Liver (tissue), 9 donors: ENCODE results near the gene C1orf174. TPM values are rescaled to one million over a fixed set of nuclear protein-coding genes. Genes with fewer than 3 reads are reported as not detected.

Experiments used
- DNase-seq: peaks from one replicate; pipeline ENCODE4 v3.0.0-alpha.2; 2017; ENCODE audit warnings: low spot score
- H3K27ac ChIP-seq, 2 donors: one replicate each; pipeline ENCODE4 v1.7.0; 2013; ENCODE audit warnings: inconsistent platforms in 2 of 2, low read length in 2 of 2, control low read depth in 1 of 2, low read depth in 1 of 2, mild to moderate bottlenecking in 1 of 2
- H3K27me3 ChIP-seq, 4 donors: one replicate each; pipeline versions ENCODE4 v1.6.1 to v1.7.0; 2013; ENCODE audit warnings: low read length in 3 of 4, inconsistent platforms in 1 of 4, mild to moderate bottlenecking in 1 of 4, moderate library complexity in 1 of 4; ENCODE audit not compliant: control insufficient read depth in 4 of 4, insufficient read depth in 4 of 4
- H3K36me3 ChIP-seq, 4 donors: one replicate each; pipeline versions ENCODE4 v1.6.1 to v1.7.0; 2013; ENCODE audit warnings: low read length in 3 of 4, mild to moderate bottlenecking in 3 of 4, low read depth in 1 of 4, moderate library complexity in 1 of 4; ENCODE audit not compliant: control insufficient read depth in 4 of 4, insufficient read depth in 3 of 4
- H3K4me1 ChIP-seq, 4 donors: one replicate each; pipeline versions ENCODE4 v1.6.1 to v1.7.0; 2013; ENCODE audit warnings: low read length in 3 of 4, mild to moderate bottlenecking in 3 of 4, moderate library complexity in 1 of 4; ENCODE audit not compliant: control insufficient read depth in 4 of 4, insufficient read depth in 4 of 4
- H3K4me3 ChIP-seq, 3 donors: one replicate each; pipeline versions ENCODE4 v1.6.1 to v1.7.0; 2013; ENCODE audit warnings: low read length in 3 of 3, control low read depth in 1 of 3, low read depth in 1 of 3, mild to moderate bottlenecking in 1 of 3
- H3K9ac ChIP-seq, 2 donors: one replicate each; pipeline ENCODE4 v1.7.0; 2013; ENCODE audit warnings: low read length in 2 of 2, mild to moderate bottlenecking in 2 of 2, moderate library complexity in 2 of 2, control low read depth in 1 of 2, low read depth in 1 of 2
- H3K9me3 ChIP-seq, 4 donors: one replicate each; pipeline versions ENCODE4 v1.6.1 to v1.7.0; 2013; ENCODE audit warnings: low read length in 3 of 4; ENCODE audit not compliant: control insufficient read depth in 4 of 4
- ATF3 ChIP-seq: IDR thresholded peaks from 2 replicates; pipeline ENCODE4 v1.6.1; 2016; ENCODE audit warnings: antibody characterized with exemption
- CTCF ChIP-seq: fragments of 150-350 bp; IDR thresholded peaks from 2 replicates; pipeline ENCODE4 v1.5.1; 2017; ENCODE audit warnings: improper control_type of control experiment, low read depth, low read length; ENCODE audit not compliant: missing input control
- EGR1 ChIP-seq, 2 donors: IDR thresholded peaks; 2 replicates each; pipeline ENCODE4 v1.6.1; 2016 to 2018; ENCODE audit warnings: antibody characterized with exemption in 2 of 2, low read depth in 2 of 2
- FOXA1 ChIP-seq: IDR thresholded peaks from 2 replicates; pipeline ENCODE4 v1.6.1; 2016; ENCODE audit warnings: antibody characterized with exemption
- FOXA2 ChIP-seq: IDR thresholded peaks from 2 replicates; pipeline ENCODE4 v1.6.1; 2016; ENCODE audit warnings: antibody characterized with exemption
- GABPA ChIP-seq, 2 donors: IDR thresholded peaks in 1 of 2; conservative IDR thresholded peaks in 1 of 2; 2 replicates each; pipeline ENCODE4 v1.6.1; 2016; ENCODE audit warnings: antibody characterized with exemption in 2 of 2, mild to moderate bottlenecking in 1 of 2, moderate library complexity in 1 of 2
- HNF4A ChIP-seq, 2 donors: conservative IDR thresholded peaks; 2 replicates each; pipeline ENCODE4 v1.6.1; 2016; ENCODE audit warnings: antibody characterized with exemption in 2 of 2, mild to moderate bottlenecking in 2 of 2
- HNF4G ChIP-seq: IDR thresholded peaks from 2 replicates; pipeline ENCODE4 v1.6.1; 2016; ENCODE audit warnings: antibody characterized with exemption
- JUND ChIP-seq, 2 donors: IDR thresholded peaks; 2 replicates each; pipeline ENCODE4 v1.6.1; 2016; ENCODE audit warnings: antibody characterized with exemption in 2 of 2
- MAX ChIP-seq: IDR thresholded peaks from 2 replicates; pipeline ENCODE4 v1.6.1; 2016; ENCODE audit warnings: antibody characterized with exemption
- NR2F2 ChIP-seq: IDR thresholded peaks from 2 replicates; pipeline ENCODE4 v1.6.1; 2016; ENCODE audit warnings: antibody characterized with exemption
- RAD21 ChIP-seq, 2 donors: IDR thresholded peaks; 2 replicates each; pipeline ENCODE4 v1.6.1; 2016; ENCODE audit warnings: antibody characterized with exemption in 2 of 2, mild to moderate bottlenecking in 2 of 2
- REST ChIP-seq: IDR thresholded peaks from 2 replicates; pipeline ENCODE4 v1.6.1; 2016; ENCODE audit warnings: antibody characterized with exemption, mild to moderate bottlenecking
- RXRA ChIP-seq, 2 donors: IDR thresholded peaks; 2 replicates each; pipeline ENCODE4 v1.6.1; 2017 to 2018; ENCODE audit warnings: antibody characterized with exemption in 2 of 2, mild to moderate bottlenecking in 1 of 2
- SP1 ChIP-seq: IDR thresholded peaks from 2 replicates; pipeline ENCODE4 v1.6.1; 2018; ENCODE audit warnings: antibody characterized with exemption, mild to moderate bottlenecking
- TAF1 ChIP-seq: conservative IDR thresholded peaks from 2 replicates; pipeline ENCODE4 v1.6.1; 2016; ENCODE audit warnings: antibody characterized with exemption, mild to moderate bottlenecking
- YY1 ChIP-seq: IDR thresholded peaks from 2 replicates; pipeline ENCODE4 v1.6.1; 2016; ENCODE audit warnings: antibody characterized with exemption, mild to moderate bottlenecking
- ZBTB33 ChIP-seq: IDR thresholded peaks from 2 replicates; pipeline ENCODE4 v1.6.1; 2016; ENCODE audit warnings: antibody characterized with exemption
- WGBS: extraction: QIAGEN DNeasy Blood & Tissue Kit; methylation state at CpG from one replicate; pipeline ENCODE4 v1.1.7; 2013; 5-methylcytosine and 5-hydroxymethylcytosine counted together
- polyA plus RNA-seq, 2 donors: library from polyadenylated mRNA; stranded (reverse) in 1 of 2; unstranded in 1 of 2; fragments of 200-250 nt in 1 of 2; fragments of >200 nt in 1 of 2; fragmentation: Nextera tagmentation in 1 of 2; extraction: Ambion mirVana in 1 of 2; gene quantifications; one replicate each; pipeline versions ENCODE4 v1.2.1 to v1.2.3, GENCODE V29; 2013 to 2015
- total RNA-seq, 2 donors: library from RNA; depleted of rRNA; stranded (reverse); fragments of >200 nt; gene quantifications; one replicate each; pipeline ENCODE4 v1.2.3, GENCODE V29; 2014
- donor health status: healthy.
- donor health status: healthy.
- donor health status: healthy.
- donor health status: healthy.
- donor health status: healthy.

The C1orf174 gene
- total and polyA plus RNA-seq, 4 donors, result 10.4 to 17.0 (median 13.8) TPM

- Histone ChIP-seq H3K27ac (no peak overlapping the region), H3K9ac (no peak overlapping the region), H3K4me1 (peaks cover 10 to 37% (median 31%) of the 10 kb centered on the region in 4 donors), H3K4me3 (no peak overlapping the region), H3K27me3 (no peaks in the 10 kb centered on the region), H3K36me3 (no peaks in the 10 kb centered on the region), H3K9me3 (no peaks in the 10 kb centered on the region)
- DNase-seq, result no peak
- TF ChIP-seq HNF4G (no peak), RXRA (IDR thresholded peaks at IDR 0.05) (no peak), NR2F2 (no peak), REST (no peak), TAF1 (no peak), ATF3 (no peak), ZBTB33 (no peak), HNF4A (conservative IDR thresholded peaks at IDR 0.05) (no peak), SP1 (no peak), YY1 (no peak), CTCF (no peak), FOXA1 (no peak), FOXA2 (no peak), JUND (IDR thresholded peaks at IDR 0.05) (no peak), EGR1 (IDR thresholded peaks at IDR 0.05; ENCODE audit: low read depth in 2 of 2) (no peak), MAX (no peak), RAD21 (IDR thresholded peaks at IDR 0.05) (no peak), GABPA (IDR thresholded peaks at IDR 0.05 in 1 of 2, conservative IDR thresholded peaks at IDR 0.05 in 1 of 2) (no peak)
- 88% methylated on average over 24 of the region's 24 CpGs for WGBS
These were observed 4.2 kb upstream of the C1orf174 start for GRCh38 chr1:3904006-3904842.
